Ishikawa (cell line): ENCODE data around the gene ZBTB47.

Source experiments
- CEBPB ChIP-seq: IDR thresholded peaks from 2 replicates; pipeline ENCODE4 v1.6.1; 2012
- CREB1 ChIP-seq: IDR thresholded peaks from 2 replicates; pipeline ENCODE4 v1.6.1; 2012; ENCODE audit warnings: low read depth
- EGR1 ChIP-seq: IDR thresholded peaks from 2 replicates; pipeline ENCODE4 v1.6.1; 2012
- EP300 ChIP-seq: IDR thresholded peaks from 2 replicates; pipeline ENCODE4 v1.6.1; 2012; ENCODE audit warnings: borderline replicate concordance
- NFIC ChIP-seq: IDR thresholded peaks from 2 replicates; pipeline ENCODE4 v1.6.1; 2012
- RAD21 ChIP-seq: IDR thresholded peaks from 2 replicates; pipeline ENCODE4 v1.6.1; 2012; ENCODE audit warnings: low read depth
- REST ChIP-seq: IDR thresholded peaks from 2 replicates; pipeline ENCODE4 v1.6.1; 2012; ENCODE audit warnings: low read depth, mild to moderate bottlenecking
- TAF1 ChIP-seq: IDR thresholded peaks from 2 replicates; pipeline ENCODE4 v1.6.1; 2012; ENCODE audit warnings: low read depth, mild to moderate bottlenecking
- TCF12 ChIP-seq: IDR thresholded peaks from 2 replicates; pipeline ENCODE4 v1.6.1; 2012; ENCODE audit warnings: low read depth
- TEAD4 ChIP-seq: IDR thresholded peaks from 2 replicates; pipeline ENCODE4 v1.6.1; 2012
- YY1 ChIP-seq: IDR thresholded peaks from 2 replicates; pipeline ENCODE4 v1.6.1; 2012; ENCODE audit warnings: low read depth
- ZBTB7A ChIP-seq: IDR thresholded peaks from 2 replicates; pipeline ENCODE4 v1.6.1; 2012; ENCODE audit warnings: low read depth
- TF ChIP-seq, protein P1 (sequence below): IDR thresholded peaks from 2 replicates; pipeline ENCODE4 v1.6.1; 2012

DNA sequence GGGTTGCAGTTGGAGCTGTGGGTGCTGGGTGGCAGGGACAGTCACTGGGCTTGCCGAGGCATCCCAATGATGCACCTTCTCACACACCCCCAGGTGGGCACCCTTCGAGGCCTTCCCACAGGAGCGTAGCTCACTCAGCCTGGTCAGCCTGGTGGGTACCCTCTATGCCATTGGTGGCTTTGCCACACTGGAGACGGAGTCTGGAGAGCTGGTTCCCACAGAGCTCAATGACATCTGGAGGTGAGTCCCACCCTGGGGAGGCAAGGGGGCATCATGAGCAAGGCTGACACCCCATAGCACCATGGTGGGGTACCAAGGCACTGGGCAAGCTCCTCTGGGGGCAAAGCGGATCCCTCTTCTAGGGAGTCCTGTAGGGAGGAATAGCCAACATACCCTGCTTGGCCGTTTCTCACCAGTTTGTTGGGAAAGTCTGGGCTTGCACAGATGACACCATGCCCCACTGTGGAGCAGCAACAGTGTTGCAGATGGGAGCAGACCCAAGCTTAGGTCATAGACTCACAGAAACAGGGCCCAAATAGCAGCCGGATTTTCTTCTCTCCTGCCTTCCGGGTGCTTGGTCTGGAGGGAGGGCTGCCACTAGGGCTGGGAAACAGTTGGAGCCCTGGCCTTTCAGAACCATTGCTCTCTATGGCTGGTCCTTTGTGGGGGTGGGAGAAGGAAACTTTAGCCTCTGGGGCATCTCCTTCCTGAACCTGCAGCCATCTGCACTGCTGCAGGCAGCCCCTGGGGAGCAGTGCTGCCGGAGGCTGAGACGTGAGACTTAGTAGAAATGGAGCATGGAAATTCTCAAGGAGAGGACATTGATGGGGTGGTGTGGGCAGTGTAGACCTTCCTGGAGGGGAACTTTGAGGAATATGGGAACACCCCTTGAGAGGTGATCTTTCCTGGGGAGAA, 37.5 kb downstream of the ZBTB47 start:
- TF ChIP-seq, protein P1, sequence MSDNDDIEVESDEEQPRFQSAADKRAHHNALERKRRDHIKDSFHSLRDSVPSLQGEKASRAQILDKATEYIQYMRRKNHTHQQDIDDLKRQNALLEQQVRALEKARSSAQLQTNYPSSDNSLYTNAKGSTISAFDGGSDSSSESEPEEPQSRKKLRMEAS, result no peak
- TF ChIP-seq REST (no peak), EP300 (no peak), RAD21 (no peak), CREB1 (no peak), TAF1 (no peak), NFIC (no peak), YY1 (no peak), TEAD4 (no peak), TCF12 (no peak), CEBPB (no peak), EGR1 (no peak), ZBTB7A (no peak)
